ENCODE data around the gene EIF5.

DNA sequence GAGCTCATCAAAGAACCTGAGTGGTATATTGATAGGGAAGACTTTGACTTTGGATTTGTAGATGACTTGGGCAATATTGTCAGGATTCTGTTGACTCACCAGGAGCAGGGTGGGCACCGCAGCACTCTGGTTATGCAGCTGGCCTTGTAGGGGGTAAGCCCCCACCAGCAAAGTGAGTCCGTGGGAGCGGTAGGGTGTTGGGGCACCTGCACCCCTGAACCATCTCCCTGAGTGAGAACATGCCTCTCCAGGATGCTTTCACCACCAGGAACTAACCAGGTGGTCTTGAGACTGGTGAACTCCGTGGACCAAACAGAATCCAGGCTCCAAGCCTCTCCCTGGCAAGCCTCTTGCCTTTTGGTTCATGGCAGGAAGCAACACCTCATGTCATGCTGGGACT lies 44.0 kb upstream of the EIF5 start:
- TF ChIP-seq, protein P1, sequence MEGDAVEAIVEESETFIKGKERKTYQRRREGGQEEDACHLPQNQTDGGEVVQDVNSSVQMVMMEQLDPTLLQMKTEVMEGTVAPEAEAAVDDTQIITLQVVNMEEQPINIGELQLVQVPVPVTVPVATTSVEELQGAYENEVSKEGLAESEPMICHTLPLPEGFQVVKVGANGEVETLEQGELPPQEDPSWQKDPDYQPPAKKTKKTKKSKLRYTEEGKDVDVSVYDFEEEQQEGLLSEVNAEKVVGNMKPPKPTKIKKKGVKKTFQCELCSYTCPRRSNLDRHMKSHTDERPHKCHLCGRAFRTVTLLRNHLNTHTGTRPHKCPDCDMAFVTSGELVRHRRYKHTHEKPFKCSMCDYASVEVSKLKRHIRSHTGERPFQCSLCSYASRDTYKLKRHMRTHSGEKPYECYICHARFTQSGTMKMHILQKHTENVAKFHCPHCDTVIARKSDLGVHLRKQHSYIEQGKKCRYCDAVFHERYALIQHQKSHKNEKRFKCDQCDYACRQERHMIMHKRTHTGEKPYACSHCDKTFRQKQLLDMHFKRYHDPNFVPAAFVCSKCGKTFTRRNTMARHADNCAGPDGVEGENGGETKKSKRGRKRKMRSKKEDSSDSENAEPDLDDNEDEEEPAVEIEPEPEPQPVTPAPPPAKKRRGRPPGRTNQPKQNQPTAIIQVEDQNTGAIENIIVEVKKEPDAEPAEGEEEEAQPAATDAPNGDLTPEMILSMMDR (IDR thresholded peaks at IDR 0.05), result no peak
- no peak for TF ChIP-seq POLR2A (IDR thresholded peaks at IDR 0.05)

All from heart left ventricle (tissue), 13 donors.